ENCODE data around the gene CLBA1. TPM values are rescaled to one million over a fixed set of nuclear protein-coding genes. Genes with fewer than 3 reads are reported as not detected.

Gene CLBA1
- polyA plus RNA-seq, 1 of the 3 experiments (the other 2 are of a cell fraction), result 18.5 TPM

DNA sequence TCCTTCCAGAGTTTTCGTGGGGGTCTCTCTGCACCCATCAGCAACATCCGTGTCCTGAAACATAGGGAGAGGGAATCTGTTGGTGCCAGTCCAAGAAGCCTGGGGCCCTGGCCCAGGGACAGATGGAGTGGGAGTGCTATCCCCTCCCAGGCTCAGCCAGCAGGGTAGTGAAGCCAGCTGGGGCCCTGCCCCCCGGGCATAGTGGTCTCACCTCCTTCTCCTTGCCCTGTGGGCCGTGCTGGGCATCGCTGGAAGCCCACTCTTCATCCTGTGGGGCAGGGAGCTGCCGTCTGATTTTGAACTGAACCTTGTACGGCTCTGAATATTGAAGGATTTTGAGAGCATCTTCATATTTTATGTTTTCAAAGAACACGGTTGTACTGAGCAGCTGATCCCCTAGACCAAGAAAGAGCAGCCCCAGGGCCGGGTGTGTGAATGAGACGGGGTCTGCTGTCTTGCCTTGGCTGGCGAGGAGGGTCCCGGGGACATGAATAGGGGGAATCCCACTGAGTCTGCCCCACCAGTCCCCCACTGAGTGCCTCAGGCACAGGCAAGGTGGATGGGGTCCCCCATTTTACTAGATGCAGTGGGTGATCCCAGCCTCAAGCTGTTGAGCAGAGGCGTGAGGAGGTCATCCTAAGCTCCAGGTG, 30.7 kb upstream of the CLBA1 start:
- ChIA-PET CTCF (interaction anchor here (0.7 to 2.1 kb wide), 4 partner anchors 13 to 90 kb away, joined by 3 to 5 read pairs (median 4); no protein-coding TSS in a partner anchor), POLR2A (no interaction called here)
- H3K79me2 ChIP-seq (ENCODE audit: insufficient read depth), result peaks cover 18% of the 10 kb centered on the region; the same call in 1 of the 2 replicates
- 91% methylated on average over 5 of the region's 13 CpGs for WGBS (ENCODE audit: low lambda C conversion rate)
- no peak overlapping the region for H3K4me2 ChIP-seq
- no peaks in the 10 kb centered on the region for H4K20me1 ChIP-seq (ENCODE audit: insufficient read depth)
- H3K36me3 ChIP-seq (replicated peaks in 1 of 2; ENCODE audit: control insufficient read depth in 1 of 2, insufficient read depth in 2 of 2, low read length in 1 of 2), result peaks cover 23 to 45% of the 10 kb centered on the region in 2 experiments
- H3K27me3 ChIP-seq (ENCODE audit: insufficient read depth), result no peaks in the 10 kb centered on the region
- no peak overlapping the region for H2AFZ ChIP-seq (ENCODE audit: low read depth)
- no peaks in the 10 kb centered on the region for H3K9me2 ChIP-seq
- no peak for DNase-seq
- no peaks in the 10 kb centered on the region for H3K4me1 ChIP-seq (ENCODE audit: control insufficient read depth in 1 of 2, insufficient read depth in 2 of 2, low read depth in 1 of 2, low read length in 1 of 2)
- no peak overlapping the region for H3K4me3 ChIP-seq (ENCODE audit: low read depth in 2 of 2, low read length in 1 of 2)
- no peaks in the 10 kb centered on the region for H3F3A ChIP-seq (replicated peaks; ENCODE audit: insufficient read depth)
- H3K9ac ChIP-seq, result no peak overlapping the region
- H3K9me3 ChIP-seq, result no peaks in the 10 kb centered on the region
- TF ChIP-seq FOSL2 (IDR thresholded peaks at IDR 0.05; ENCODE audit: borderline replicate concordance, low read depth) (no peak), EZH2phosphoT487 (IDR thresholded peaks at IDR 0.05; ENCODE audit: borderline replicate concordance, low read depth) (no peak), SMC3 (IDR thresholded peaks at IDR 0.05; ENCODE audit: low read depth, low read length) (no peak)
- TF ChIP-seq, protein P1, sequence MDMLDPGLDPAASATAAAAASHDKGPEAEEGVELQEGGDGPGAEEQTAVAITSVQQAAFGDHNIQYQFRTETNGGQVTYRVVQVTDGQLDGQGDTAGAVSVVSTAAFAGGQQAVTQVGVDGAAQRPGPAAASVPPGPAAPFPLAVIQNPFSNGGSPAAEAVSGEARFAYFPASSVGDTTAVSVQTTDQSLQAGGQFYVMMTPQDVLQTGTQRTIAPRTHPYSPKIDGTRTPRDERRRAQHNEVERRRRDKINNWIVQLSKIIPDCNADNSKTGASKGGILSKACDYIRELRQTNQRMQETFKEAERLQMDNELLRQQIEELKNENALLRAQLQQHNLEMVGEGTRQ (IDR thresholded peaks at IDR 0.05; ENCODE audit: borderline replicate concordance, low read depth, low read length), result no peak
- H3K27ac ChIP-seq (ENCODE audit: low read depth in 2 of 2, low read length in 1 of 2), result no peak overlapping the region

DNA sequence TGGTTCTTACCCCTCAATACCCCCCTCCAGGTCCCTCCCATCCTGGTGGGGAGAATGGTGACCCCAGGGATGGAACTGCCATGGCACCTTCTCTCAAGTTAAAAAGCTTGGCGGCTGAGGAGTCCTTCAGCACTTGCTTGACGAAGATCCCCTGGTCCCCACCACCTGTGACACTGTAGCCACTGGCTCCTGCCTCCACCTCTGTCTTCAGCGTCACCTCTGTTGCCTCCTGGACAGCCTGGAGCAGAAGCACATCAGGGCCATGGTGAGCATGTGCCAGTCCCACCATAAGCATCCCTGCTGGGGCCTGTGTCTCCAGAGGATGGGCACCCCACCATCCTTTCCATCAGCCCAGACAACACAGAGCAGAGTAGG, 30.2 kb upstream of the CLBA1 start:
- Histone ChIP-seq H3K4me3 (ENCODE audit: low read depth in 2 of 2, low read length in 1 of 2) (no peak overlapping the region), H3K36me3 (replicated peaks in 1 of 2; ENCODE audit: control insufficient read depth in 1 of 2, insufficient read depth in 2 of 2, low read length in 1 of 2) (peaks cover 24 to 45% of the 10 kb centered on the region in 2 experiments), H3K4me1 (ENCODE audit: control insufficient read depth in 1 of 2, insufficient read depth in 2 of 2, low read depth in 1 of 2, low read length in 1 of 2) (no peaks in the 10 kb centered on the region), H3K27me3 (ENCODE audit: insufficient read depth) (no peaks in the 10 kb centered on the region), H3K9me2 (no peaks in the 10 kb centered on the region), H3K9ac (no peak overlapping the region), H3F3A (replicated peaks; ENCODE audit: insufficient read depth) (no peaks in the 10 kb centered on the region), H3K9me3 (no peaks in the 10 kb centered on the region), H3K4me2 (no peak overlapping the region), H3K27ac (ENCODE audit: low read depth in 2 of 2, low read length in 1 of 2) (no peak overlapping the region), H3K79me2 (ENCODE audit: insufficient read depth) (peaks cover 22% of the 10 kb centered on the region; the same call in 1 of the 2 replicates), H4K20me1 (ENCODE audit: insufficient read depth) (0 out of 2 replicates have a peak, but pooled peaks cover 5% of the 10 kb centered on the region), H2AFZ (ENCODE audit: low read depth) (no peak overlapping the region)
- DNase-seq, result no peak
- TF ChIP-seq TEAD4 (IDR thresholded peaks at IDR 0.05; ENCODE audit: borderline replicate concordance, insufficient read depth) (no peak), TAF1 (IDR thresholded peaks at IDR 0.05; ENCODE audit: borderline replicate concordance, low read depth, low read length) (no peak), JUND (IDR thresholded peaks at IDR 0.05) (no peak), RFX5 (IDR thresholded peaks at IDR 0.05; ENCODE audit: low read length) (no peak), NRF1 (IDR thresholded peaks at IDR 0.05; ENCODE audit: low read depth, low read length) (no peak), RCOR1 (IDR thresholded peaks at IDR 0.05; ENCODE audit: low read length) (no peak), FOXJ3 (CRISPR knock-in tag; IDR thresholded peaks at IDR 0.05) (no peak), CHD2 (IDR thresholded peaks at IDR 0.05; ENCODE audit: low read length, partially characterized antibody) (no peak), SIN3A (IDR thresholded peaks at IDR 0.05; ENCODE audit: borderline replicate concordance, low read depth, low read length) (no peak), ELF1 (IDR thresholded peaks at IDR 0.05) (no peak), SMC3 (IDR thresholded peaks at IDR 0.05; ENCODE audit: low read depth, low read length) (no peak)
- TF ChIP-seq, protein P2, sequence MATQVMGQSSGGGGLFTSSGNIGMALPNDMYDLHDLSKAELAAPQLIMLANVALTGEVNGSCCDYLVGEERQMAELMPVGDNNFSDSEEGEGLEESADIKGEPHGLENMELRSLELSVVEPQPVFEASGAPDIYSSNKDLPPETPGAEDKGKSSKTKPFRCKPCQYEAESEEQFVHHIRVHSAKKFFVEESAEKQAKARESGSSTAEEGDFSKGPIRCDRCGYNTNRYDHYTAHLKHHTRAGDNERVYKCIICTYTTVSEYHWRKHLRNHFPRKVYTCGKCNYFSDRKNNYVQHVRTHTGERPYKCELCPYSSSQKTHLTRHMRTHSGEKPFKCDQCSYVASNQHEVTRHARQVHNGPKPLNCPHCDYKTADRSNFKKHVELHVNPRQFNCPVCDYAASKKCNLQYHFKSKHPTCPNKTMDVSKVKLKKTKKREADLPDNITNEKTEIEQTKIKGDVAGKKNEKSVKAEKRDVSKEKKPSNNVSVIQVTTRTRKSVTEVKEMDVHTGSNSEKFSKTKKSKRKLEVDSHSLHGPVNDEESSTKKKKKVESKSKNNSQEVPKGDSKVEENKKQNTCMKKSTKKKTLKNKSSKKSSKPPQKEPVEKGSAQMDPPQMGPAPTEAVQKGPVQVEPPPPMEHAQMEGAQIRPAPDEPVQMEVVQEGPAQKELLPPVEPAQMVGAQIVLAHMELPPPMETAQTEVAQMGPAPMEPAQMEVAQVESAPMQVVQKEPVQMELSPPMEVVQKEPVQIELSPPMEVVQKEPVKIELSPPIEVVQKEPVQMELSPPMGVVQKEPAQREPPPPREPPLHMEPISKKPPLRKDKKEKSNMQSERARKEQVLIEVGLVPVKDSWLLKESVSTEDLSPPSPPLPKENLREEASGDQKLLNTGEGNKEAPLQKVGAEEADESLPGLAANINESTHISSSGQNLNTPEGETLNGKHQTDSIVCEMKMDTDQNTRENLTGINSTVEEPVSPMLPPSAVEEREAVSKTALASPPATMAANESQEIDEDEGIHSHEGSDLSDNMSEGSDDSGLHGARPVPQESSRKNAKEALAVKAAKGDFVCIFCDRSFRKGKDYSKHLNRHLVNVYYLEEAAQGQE (IDR thresholded peaks at IDR 0.05; ENCODE audit: low read depth, low read length), result no peak
- TF ChIP-seq, protein P3, sequence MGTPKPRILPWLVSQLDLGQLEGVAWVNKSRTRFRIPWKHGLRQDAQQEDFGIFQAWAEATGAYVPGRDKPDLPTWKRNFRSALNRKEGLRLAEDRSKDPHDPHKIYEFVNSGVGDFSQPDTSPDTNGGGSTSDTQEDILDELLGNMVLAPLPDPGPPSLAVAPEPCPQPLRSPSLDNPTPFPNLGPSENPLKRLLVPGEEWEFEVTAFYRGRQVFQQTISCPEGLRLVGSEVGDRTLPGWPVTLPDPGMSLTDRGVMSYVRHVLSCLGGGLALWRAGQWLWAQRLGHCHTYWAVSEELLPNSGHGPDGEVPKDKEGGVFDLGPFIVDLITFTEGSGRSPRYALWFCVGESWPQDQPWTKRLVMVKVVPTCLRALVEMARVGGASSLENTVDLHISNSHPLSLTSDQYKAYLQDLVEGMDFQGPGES (IDR thresholded peaks at IDR 0.05; ENCODE audit: low read depth, low read length), result no peak
- TF ChIP-seq, protein P4, sequence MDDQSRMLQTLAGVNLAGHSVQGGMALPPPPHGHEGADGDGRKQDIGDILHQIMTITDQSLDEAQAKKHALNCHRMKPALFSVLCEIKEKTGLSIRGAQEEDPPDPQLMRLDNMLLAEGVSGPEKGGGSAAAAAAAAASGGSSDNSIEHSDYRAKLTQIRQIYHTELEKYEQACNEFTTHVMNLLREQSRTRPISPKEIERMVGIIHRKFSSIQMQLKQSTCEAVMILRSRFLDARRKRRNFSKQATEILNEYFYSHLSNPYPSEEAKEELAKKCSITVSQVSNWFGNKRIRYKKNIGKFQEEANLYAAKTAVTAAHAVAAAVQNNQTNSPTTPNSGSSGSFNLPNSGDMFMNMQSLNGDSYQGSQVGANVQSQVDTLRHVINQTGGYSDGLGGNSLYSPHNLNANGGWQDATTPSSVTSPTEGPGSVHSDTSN (IDR thresholded peaks at IDR 0.05), result no peak
- TF ChIP-seq, protein P5, sequence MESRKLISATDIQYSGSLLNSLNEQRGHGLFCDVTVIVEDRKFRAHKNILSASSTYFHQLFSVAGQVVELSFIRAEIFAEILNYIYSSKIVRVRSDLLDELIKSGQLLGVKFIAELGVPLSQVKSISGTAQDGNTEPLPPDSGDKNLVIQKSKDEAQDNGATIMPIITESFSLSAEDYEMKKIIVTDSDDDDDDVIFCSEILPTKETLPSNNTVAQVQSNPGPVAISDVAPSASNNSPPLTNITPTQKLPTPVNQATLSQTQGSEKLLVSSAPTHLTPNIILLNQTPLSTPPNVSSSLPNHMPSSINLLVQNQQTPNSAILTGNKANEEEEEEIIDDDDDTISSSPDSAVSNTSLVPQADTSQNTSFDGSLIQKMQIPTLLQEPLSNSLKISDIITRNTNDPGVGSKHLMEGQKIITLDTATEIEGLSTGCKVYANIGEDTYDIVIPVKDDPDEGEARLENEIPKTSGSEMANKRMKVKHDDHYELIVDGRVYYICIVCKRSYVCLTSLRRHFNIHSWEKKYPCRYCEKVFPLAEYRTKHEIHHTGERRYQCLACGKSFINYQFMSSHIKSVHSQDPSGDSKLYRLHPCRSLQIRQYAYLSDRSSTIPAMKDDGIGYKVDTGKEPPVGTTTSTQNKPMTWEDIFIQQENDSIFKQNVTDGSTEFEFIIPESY (IDR thresholded peaks at IDR 0.05; ENCODE audit: borderline replicate concordance, low read depth), result no peak
- 91% methylated on average over 3 of the region's 3 CpGs for WGBS (ENCODE audit: low lambda C conversion rate)
- CTCF ChIA-PET, result interaction anchor here (0.7 to 2.1 kb wide), 4 partner anchors 12 to 90 kb away, joined by 3 to 5 read pairs (median 4); no protein-coding TSS in a partner anchor
- POLR2A ChIA-PET, result no interaction called here
